GM19397 (cell line): ENCODE results near the gene PPP2R2C.

Source experiments
- ATAC-seq: cut with Tn5 transposase; IDR thresholded peaks from one replicate; pipeline ENCODE4 v1.9.1; 2021; ENCODE audit warnings: mild to moderate bottlenecking, moderate library complexity; ENCODE audit not compliant: unreplicated experiment

Gene PPP2R2C

GRCh38 chr4:6404611-6405396 is 67.6 kb downstream of the PPP2R2C start:
- no peak for ATAC-seq

DNA sequence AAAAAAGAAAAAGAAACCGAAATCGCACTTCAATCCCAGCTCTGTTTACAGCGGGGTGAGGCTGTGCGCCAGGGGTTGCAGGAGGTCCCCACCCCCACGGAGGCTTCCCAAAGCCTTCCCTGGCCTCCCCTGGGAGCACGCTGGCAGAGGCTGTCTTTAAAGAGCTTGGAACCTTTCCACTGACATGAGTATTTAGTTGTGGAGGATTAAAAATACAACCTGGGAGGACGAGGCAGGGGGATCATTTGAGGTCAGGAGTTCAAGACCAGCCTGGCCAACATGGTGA is 69.1 kb downstream of the PPP2R2C start:
- ATAC-seq = no peak

DNA sequence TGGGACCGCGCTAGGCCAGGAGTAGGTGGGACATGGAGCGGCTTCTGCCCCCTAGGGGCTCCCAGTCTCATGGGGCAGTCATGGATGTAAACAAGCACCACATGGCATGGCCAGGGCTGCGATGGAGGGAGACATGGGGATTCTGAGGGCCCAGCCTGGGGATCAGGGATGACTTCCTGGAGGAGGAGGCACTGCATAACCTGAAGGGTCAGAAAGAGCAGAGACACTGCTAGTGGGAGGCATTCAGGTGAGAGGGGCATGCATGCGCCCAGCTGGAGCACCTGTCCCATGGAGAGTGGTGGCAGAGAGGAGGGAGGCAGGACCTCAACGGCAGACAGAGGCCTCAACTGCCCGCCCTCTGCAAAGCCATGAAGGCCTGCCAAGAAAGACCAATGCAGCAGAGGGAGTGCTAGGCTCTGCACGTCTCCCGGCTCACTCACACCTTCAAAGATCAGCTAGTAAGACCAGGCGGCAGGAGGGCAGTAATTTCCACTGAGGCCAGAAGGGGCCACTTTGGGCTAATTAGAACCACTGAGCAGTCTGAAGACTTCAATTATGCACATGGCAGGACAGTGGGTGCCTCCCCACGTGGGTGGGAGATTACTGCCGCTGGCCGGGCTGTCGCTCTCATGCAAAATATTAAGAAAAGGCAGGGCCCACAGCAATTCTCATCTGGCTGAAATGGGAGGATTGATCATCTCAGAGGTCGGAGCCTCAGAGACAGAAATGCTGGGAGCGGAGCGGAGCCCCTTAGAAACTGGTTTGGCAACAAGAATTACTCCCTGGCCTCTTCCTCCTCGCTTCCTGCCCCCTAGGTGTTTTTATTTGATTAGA is 69.6 kb downstream of the PPP2R2C start:
- ATAC-seq = no peak

GRCh38 chr4:6401797-6402196 is 70.6 kb downstream of the PPP2R2C start:
- ATAC-seq = no peak

- ATAC-seq = no peak
These were observed 75.6 kb downstream of the PPP2R2C start for GRCh38 chr4:6396696-6397236.

DNA sequence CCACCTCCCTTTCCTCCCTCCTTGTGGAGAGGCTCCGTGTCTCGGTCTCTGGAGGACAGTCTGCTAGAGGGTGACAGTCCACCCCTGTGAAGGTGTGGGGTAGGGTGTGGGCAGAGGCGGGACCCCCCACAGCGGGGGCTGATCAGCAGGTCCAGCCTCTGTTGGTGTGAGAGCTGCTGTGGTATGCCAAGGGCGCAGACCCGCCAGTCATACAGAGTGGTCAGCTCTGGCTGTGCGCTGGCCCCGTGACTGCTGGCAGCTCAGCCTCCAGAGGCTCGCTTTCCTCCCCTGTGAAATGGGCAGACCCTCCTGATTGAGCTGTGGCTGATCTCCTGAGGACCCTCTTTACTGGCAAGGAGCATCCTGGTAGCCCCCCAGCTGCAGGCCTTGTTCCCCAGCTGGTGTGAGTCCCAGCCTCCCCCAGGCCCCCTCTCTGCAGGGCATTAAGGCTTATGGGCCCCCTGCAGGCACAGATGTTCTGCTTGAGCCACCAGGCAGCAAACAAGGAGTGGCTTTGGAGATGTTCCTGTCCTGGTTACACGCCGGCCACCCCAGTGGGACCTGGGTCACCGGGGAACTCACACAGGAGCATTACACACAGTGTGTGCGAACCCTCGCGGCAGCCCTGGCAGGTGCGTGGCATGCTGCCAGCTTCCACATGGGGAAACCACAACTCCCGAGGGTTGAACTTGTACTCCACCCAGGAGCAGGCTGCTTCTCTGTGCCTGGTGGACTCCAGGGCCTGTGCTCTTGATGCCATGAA is 76.8 kb downstream of the PPP2R2C start:
- no peak for ATAC-seq

- ATAC-seq = no peak
These were observed 77.7 kb downstream of the PPP2R2C start for GRCh38 chr4:6394671-6395081.

- ATAC-seq = no peak
These were observed 78.6 kb downstream of the PPP2R2C start for GRCh38 chr4:6393544-6394475.

DNA sequence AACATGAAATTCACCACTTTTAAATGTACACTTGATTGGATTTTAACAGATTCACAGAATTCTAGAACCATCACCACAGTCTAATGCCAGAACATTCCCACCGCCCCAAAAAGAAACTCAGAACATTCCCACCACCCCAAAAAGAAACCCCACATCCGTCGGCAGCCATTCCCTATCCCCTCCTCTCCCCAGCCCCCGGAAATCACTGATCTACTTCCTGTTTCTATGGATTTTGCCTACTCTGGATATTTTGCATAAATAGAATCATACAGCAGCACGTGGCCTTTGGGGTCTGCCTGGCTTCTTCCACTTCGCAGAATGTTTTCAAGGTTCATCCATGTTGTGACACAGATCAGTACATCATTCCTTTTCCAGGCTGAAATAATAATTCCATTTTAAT is 79.3 kb downstream of the PPP2R2C start:
- ATAC-seq = no peak

GRCh38 chr4:6392407-6392806 is 80.0 kb downstream of the PPP2R2C start:
- no peak for ATAC-seq

DNA sequence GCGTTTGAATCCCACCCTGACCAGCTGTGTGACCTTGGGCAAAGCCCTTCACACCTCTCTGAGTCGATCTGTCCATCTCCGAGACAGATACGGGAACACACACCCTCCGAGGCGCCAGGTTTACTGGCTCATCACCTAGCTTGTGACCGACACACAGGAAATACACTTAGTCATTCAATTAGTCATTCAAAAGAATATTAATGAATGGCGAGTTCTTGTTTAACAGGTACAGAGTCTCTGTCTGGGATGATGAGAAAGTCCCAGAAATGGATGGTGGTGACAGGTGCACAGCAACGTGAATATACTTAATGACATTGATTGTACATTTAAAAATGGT is 80.6 kb downstream of the PPP2R2C start:
- ATAC-seq = no peak

- ATAC-seq = no peak
These were observed 81.1 kb downstream of the PPP2R2C start for GRCh38 chr4:6391186-6391851.

- ATAC-seq = no peak
These were observed 82.1 kb downstream of the PPP2R2C start for GRCh38 chr4:6390356-6390755.

DNA sequence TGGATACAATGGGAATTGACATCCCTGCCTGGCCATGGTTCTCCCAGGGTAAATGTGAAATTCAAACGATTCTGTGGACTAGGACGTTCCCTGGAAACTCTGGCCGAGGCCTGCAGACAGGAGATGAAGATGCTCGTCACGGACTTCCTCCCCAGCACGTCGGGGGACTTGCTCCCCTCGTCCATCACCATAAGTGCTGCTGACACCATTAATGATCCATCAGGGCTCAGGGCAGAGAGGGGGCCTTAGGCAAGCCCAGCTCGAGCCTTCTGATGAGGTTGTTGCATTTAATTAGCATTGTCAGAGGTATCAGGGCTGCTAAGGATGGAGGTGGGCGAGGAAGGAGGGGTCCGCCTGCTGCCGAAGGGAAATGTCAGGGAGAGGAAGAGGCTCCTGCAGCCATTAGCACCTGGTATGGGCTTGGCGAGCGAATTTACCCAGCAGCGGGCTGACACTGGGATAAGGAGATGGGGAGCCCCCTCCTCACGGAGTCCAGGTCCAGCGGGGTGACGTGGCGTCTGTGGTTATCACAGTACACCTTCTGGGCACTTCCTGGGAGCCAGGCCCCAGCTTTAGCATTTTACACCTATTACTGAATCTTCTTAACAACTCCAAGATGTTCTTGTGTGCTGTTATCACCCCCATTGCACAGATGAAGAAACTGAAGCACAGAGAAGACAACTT is 83.1 kb downstream of the PPP2R2C start:
- no peak for ATAC-seq

- no peak for ATAC-seq
These were observed 83.7 kb downstream of the PPP2R2C start for GRCh38 chr4:6388713-6389112.

DNA sequence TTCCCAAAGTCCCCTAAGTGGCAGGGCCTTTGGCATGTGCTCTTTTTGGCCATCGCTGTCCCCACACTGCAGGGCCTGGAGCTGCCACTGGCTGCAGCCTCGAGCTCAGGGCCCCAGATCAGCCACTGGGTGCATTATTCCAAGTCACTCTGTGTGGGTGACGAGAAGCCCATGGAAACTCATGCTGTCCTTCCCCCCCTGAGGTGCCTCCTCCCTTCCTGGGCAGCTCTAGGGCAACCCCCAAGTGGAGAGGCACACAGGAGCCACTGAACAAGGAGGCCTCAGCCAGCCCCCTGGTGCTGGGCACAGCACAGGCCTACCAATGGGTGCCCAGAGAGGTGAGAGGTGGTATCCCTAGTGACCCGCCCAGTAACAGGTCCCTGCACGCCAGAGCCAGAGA is 84.5 kb downstream of the PPP2R2C start:
- no peak for ATAC-seq

- ATAC-seq = no peak
These were observed 86.3 kb downstream of the PPP2R2C start for GRCh38 chr4:6386091-6386490.

DNA sequence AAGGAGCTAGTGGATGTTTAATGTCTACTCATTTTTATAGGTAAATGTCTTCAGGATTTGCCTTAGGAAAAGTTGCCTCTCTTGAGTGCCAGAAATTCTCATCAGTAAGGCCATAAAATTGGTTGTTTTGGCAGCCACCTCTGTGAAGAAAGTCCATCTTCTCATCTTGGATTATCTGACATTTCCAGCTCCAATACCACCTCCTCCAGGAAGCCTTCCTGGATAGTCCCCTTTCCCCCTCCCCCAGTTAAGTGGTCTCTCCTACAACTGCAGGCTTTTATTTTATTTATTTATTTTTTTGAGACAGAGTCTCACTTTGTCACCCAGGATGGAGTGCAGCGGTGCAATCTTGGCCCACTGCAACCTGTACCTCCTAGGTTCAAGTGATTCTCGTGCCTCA is 87.1 kb downstream of the PPP2R2C start:
- no peak for ATAC-seq

- ATAC-seq = no peak
These were observed 87.9 kb downstream of the PPP2R2C start for GRCh38 chr4:6384541-6384940.
